Prostate gland (tissue), 2 donors: Measurements from ENCODE around the gene EXOC1L.

Experiments
- POLR2AphosphoS5 ChIP-seq: sonication (generic); formaldehyde crosslinking; IDR thresholded peaks from one replicate; pipeline ENCODE4 v1.6.1; 2017; ENCODE audit warnings: antibody characterized with exemption
- TF ChIP-seq, protein P1 (sequence below), 4 experiments: fragments of 200-600 bp in 2 of 4; fragments of 450-650 bp in 2 of 4; sonication (generic) in 2 of 4; IDR thresholded peaks; 1 replicate in 3 of 4; 2 replicates in 1 of 4; pipeline ENCODE4 v1.5.1; 2016 to 2019; ENCODE audit warnings: antibody characterized with exemption in 4 of 4, mild to moderate bottlenecking in 2 of 4, moderate library complexity in 2 of 4

DNA sequence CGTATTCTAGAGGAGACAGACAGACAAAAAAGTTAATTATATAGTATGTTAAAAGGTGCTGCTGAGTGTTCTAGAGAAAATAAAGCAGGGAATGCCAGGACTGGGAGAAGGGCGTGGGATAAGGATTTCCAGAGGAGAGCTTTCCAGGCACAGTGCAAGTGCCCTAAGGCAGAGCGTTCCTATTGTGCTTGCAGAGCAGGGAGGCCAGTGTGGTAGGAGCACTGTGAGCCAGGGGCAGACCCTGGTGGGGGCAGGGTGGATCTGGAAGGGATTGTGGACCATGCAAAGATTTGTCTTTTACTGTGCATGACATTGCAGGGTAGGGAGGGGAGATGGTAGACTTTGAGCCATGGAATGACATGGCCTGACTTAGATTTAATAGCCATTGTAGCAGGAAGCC, 59.6 kb downstream of the EXOC1L start:
- TF ChIP-seq, protein P1, sequence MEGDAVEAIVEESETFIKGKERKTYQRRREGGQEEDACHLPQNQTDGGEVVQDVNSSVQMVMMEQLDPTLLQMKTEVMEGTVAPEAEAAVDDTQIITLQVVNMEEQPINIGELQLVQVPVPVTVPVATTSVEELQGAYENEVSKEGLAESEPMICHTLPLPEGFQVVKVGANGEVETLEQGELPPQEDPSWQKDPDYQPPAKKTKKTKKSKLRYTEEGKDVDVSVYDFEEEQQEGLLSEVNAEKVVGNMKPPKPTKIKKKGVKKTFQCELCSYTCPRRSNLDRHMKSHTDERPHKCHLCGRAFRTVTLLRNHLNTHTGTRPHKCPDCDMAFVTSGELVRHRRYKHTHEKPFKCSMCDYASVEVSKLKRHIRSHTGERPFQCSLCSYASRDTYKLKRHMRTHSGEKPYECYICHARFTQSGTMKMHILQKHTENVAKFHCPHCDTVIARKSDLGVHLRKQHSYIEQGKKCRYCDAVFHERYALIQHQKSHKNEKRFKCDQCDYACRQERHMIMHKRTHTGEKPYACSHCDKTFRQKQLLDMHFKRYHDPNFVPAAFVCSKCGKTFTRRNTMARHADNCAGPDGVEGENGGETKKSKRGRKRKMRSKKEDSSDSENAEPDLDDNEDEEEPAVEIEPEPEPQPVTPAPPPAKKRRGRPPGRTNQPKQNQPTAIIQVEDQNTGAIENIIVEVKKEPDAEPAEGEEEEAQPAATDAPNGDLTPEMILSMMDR (IDR thresholded peaks at IDR 0.05) = no peak
- TF ChIP-seq POLR2AphosphoS5 = no peak
